ENCODE results near the gene CACNA2D4. TPM values are rescaled to one million over a fixed set of nuclear protein-coding genes. Genes with fewer than 3 reads are reported as not detected.
A peak's percentile ranks its signal among the peaks of the same experiment; 100 is the strongest.
"Not testable (repeated sequence)": the region's sequence is repeated elsewhere in the genome, so short reads cannot be mapped to it uniquely, and the experiment has no call there.

CACNA2D4 gene, protein sequence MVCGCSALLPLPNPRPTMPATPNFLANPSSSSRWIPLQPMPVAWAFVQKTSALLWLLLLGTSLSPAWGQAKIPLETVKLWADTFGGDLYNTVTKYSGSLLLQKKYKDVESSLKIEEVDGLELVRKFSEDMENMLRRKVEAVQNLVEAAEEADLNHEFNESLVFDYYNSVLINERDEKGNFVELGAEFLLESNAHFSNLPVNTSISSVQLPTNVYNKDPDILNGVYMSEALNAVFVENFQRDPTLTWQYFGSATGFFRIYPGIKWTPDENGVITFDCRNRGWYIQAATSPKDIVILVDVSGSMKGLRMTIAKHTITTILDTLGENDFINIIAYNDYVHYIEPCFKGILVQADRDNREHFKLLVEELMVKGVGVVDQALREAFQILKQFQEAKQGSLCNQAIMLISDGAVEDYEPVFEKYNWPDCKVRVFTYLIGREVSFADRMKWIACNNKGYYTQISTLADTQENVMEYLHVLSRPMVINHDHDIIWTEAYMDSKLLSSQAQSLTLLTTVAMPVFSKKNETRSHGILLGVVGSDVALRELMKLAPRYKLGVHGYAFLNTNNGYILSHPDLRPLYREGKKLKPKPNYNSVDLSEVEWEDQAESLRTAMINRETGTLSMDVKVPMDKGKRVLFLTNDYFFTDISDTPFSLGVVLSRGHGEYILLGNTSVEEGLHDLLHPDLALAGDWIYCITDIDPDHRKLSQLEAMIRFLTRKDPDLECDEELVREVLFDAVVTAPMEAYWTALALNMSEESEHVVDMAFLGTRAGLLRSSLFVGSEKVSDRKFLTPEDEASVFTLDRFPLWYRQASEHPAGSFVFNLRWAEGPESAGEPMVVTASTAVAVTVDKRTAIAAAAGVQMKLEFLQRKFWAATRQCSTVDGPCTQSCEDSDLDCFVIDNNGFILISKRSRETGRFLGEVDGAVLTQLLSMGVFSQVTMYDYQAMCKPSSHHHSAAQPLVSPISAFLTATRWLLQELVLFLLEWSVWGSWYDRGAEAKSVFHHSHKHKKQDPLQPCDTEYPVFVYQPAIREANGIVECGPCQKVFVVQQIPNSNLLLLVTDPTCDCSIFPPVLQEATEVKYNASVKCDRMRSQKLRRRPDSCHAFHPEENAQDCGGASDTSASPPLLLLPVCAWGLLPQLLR
- polyA plus RNA-seq (2012; ENCODE audit: insufficient read depth, insufficient read length) = 1.8 TPM

DNA sequence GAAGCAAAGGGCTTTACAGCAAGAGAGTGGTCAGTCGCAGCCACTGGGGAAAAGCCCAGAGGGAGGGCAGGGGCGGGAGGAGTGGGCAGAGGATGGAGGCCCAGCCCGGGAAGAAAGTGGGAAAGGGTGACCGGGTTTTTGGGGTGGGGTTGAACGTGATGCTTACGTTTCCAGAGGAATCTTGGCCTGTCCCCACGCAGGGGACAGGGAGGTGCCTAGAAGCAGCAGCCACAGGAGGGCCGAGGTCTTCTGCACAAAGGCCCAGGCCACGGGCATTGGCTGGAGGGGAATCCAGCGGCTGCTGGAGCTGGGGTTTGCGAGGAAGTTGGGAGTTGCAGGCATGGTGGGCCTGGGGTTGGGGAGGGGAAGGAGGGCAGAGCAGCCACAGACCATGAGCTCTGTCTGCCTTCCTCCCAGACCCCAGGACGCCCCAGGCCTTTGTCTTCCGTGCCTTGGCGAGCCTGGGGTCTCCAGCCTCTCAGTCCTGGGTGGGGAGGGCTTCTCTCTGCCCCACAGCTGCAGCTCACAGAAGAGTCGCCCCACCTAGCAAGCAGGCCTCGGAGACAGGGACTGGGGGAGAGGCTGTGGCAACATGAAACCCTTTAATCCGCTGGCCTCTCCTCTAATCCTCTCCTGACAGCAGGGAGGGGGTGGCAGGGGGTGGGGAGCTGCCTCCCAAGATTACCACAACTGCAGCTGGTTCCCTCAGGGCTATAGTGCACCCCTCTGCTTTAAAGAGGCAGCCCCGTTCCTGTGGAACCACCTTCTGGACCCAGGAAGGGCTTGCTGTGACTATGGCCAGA is at the start of gene CACNA2D4:
Gene CACNA2D4 (minus strand): TSS at position 572 of the 803 bp plus-strand sequence. CDS start 179 bp downstream, at position 393.
- H3K4me3 ChIP-seq (ENCODE audit: low read length) = no peak within 1 kb of the TSS
- no peak for DNase-seq (ENCODE audit: low read depth, low spot score)

DNA sequence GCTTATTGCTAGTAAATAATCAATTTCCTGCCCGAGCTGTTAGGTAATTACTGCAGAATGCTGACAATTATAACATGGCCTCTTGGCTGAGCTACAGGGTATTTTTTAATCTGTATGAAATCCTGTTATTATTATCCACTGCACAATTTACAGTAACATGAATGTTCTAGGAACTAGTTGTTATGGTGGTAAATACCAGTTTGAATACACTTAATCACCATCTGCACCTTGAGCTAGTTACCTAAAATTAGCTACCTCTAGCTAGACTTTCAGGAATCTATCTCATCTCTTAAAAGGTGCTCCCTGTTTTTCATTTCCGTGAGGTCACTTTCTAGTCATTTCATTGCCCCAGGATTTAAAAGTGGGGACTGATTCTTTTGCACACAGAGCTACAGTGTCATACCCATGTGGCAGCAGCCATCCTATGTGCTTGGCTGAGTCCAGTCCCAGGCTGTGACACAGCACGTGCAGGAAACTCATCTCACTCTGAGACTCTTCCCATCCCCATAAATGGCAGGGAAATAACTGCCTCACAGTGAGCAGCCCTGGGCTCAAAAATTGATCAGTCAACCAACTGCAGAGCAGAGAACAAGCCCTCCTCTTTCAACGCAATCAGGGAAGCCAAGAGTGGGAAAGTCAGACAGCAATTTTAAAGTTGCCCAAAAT is 48.2 kb upstream of the CACNA2D4 start:
- DNase-seq (ENCODE audit: low read depth, low spot score) = no peak
- H3K4me3 ChIP-seq (ENCODE audit: low read length) = no peak overlapping the region

DNA sequence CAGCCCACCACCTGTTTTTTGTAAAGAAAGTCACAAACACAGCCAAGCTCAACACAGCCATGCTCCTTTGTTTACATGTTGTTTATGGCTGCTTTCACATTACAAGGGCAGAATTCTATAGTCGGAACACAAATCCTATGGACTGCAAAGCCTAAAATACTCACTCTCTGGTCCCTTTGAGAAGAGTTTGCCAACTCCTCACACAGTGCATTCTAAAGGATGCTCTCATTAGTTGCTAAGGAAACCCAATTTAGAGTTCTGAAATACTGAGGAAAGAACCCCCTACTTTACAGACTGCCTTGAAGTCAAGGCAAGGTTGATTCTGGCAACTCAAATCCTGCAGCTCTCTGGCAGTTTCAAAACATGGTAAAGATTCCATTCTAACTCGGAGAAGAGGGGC is 47.5 kb upstream of the CACNA2D4 start:
- H3K4me3 ChIP-seq (ENCODE audit: low read length) = no peak overlapping the region
- DNase-seq (ENCODE audit: low read depth, low spot score) = no peak

DNA sequence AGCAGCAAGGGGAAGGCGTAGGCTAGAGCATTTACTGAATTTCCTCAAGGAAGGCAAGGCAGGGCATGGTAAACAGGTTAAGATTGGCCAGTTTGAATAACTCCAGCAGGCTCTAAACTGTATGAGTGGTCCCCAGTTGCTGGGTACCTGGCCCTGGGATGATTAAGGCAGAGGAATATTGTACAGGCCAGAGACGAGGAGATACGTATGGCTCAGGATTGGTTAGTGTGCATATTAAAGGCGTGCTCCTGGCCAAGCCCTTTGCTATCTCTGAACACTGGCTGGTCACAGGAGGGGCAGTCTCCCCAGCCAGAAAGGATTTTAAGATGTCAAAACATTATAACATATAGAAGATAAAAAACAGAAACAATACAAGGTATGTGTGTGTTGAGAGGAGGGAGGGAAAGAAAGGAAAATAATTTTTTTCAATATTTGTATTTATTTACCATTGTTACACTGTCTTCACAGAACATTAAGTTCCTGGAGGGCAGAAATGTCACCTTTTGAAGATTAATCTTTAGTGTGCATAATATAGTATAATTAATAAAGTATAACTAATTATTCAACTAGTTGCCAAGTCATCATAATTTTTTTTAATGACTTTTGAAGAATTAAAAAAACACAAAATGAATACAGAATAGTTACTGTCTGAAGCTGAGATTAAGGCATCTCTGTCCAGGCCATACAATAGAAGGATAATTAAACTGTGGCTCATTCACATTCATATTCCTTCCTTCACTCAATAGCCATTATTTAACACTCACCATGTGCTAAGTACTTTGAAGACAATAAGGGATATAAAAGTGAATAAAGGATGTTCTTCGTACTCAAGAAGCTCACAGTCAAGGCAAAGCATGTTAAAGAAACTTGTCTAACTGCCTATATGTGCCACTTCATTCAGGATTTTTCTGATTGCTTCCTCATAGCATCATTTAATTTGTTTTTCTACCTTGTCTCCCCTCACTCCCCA is 43.9 kb upstream of the CACNA2D4 start:
- H3K4me3 ChIP-seq (ENCODE audit: low read length) = no peak overlapping the region
- DNase-seq (ENCODE audit: low read depth, low spot score) = no peak

DNA sequence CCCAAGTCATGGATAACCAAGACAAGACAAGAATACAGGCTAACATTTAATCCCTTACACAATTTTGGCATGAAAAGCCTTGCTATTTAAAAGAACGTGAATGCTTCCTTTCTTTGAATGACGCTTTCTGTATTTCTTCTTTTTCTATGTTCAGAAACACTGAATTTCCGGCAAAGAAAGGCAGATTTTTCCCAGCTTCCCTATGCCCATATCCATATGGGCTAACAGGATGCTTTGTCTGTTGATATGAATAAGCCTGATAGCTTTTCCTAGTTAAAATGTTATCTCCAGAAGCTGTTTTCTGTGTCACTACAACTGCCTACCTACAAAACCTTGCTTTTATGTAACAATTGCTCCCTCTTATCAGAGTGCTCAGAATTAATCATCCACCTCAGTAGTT is 38.3 kb upstream of the CACNA2D4 start:
- no peak for DNase-seq (ENCODE audit: low read depth, low spot score)
- H3K4me3 ChIP-seq (ENCODE audit: low read length) = no peak overlapping the region

DNA sequence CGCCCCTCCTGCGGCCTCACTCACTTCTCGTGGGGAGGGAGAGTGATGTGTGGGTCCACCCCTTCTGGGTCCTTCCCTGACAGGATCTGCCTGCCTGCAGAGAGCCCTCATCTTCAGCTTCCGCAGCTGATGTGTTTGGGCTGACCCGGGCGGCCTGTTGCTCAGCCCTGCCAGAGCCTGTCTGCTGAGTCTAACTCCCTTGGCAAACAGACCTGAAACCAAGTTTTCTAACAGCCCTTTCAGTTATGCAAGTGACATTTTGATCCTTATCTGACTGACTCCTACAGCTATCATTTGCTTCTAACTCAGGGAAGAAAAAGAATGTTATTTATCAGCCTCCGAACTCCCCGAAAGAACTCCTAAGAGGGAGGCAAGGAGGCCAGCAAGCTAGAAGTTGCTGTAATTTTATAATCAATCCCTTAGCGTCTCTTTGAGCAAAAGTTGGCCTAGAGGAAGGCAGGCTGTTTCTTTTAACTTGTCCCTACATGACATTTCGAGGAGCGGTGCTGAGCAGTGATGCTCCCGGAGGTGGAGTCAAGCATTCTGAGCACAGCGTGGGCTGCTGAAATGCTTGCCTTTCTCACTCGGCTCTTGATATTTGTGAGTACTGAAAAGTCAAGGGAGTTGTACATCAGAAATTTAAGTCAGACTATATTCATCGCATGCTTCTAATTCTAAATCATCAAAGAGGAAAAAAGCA is 31.5 kb upstream of the CACNA2D4 start:
- H3K4me3 ChIP-seq (ENCODE audit: low read length) = no peak overlapping the region
- DNase-seq (ENCODE audit: low read depth, low spot score) = no peak

DNA sequence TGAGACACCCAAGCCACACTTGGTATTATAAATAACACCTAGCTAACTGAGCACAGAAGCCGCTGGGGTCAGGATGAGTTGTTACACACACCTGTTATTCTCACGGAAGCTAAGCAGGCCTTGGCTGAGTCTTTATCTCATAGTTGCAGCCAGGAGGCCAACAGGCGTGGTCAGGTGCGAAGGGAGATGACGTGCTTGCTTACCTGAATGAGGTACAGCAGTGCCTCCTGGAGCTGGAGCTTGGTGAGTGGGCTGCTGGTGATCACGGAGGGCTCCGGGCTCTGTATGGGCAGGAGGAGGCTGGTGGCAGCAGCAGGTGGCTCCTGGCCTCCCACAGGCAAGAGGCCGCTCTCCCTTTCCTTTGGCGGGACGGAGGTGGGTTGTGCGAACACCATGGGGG is 30.4 kb upstream of the CACNA2D4 start:
- H3K4me3 ChIP-seq (ENCODE audit: low read length) = no peak overlapping the region
- no peak for DNase-seq (ENCODE audit: low read depth, low spot score)

DNA sequence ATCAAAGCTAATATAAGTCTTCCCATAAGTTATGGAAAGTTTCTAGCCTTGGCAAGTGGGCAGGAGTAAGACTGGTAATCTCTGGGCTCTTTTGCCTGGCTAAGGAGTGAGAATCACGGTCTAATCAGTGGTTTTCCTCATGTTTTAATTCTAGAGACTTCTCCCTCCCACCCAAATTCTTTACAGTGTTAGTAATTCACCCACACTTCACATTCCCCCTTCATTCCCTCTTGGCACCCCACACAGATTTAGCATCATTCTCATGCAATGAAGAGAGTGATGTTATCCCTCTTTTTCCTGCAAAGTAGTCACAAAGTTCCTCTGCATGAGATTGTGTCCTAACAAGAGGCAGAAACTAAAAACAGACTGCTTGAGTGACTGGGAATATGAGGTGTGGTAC is 28.6 kb upstream of the CACNA2D4 start:
- H3K4me3 ChIP-seq (ENCODE audit: low read length) = no peak overlapping the region
- DNase-seq (ENCODE audit: low read depth, low spot score) = no peak

DNA sequence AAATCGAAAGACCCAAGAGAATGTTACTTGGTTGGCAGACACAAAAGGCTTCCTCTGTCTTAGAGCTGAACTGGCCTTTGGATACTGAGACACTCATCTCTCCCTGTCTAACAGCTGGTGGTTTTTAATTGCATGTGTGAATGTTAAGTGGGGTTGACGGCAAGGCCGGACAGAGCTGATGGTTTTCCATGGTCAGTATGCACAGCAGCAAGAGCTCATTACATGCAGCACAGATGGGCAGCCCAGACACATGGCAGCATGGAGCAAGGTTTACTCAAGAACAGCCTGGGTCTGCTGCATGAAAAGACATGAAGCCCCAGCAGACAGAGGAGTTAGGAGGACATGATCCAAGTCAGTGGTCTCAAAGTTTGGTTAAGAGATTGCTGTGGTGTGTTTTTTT is 27.8 kb upstream of the CACNA2D4 start:
- DNase-seq (ENCODE audit: low read depth, low spot score) = no peak
- H3K4me3 ChIP-seq (ENCODE audit: low read length) = no peak overlapping the region

DNA sequence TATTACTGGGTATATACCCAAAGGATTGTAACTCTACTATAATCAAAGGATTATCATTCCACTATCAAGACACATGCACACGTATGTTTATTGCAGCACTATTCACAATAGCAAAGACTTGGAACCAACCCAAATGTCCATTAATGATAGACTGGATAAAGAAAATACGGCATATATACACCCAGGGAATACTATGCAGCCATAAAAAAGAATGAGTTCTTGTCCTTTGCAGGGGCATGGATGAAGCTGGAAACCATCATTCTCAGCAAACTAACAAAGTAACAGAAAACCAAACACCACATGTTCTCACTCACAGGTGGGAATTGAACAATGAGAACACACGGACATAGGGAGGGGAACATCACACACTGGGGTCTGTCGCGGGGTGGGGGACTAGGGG is 27.1 kb upstream of the CACNA2D4 start:
- not testable (repeated sequence) for H3K4me3 ChIP-seq (ENCODE audit: low read length); DNase-seq (ENCODE audit: low read depth, low spot score)

DNA sequence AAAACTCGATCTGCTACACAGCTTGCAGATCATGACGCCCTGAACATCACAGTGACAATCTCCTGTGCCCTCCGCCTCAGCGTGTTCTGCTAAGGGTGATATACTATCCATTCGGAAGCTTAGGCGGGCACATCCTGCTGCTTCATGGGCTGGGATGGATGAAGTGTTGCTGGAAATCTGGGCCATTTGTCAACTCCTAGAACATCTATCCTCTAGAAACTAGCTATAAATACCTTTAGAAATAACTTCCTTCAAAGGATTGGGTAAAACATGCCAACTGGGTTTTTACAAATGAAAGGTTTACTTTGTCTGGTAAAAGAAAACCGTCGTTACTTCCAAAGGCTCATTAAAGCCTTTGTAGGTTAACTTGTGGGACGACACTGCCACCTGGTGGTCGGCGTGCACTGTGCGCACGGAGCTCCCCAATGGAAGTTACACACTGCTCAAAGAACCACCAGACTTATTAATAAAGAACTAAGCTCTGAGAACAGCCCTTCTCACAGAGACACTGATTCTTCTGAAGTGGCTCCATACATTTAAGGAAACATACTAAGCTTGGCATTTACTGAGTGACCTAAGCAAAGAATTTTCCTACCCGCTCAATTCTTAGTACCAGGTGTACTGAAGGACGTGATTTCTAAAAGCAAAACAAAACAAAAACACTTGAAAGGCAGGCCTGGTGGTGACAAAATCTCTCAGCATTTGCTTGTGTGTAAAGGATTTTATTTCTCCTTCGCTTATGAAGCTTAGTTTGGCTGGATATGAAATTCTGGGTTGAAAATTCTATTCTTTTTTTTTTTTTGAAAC is 21.6 kb upstream of the CACNA2D4 start:
- peak; percentile 76 for DNase-seq (ENCODE audit: low read depth, low spot score)
- no peak overlapping the region for H3K4me3 ChIP-seq (ENCODE audit: low read length)

DNA sequence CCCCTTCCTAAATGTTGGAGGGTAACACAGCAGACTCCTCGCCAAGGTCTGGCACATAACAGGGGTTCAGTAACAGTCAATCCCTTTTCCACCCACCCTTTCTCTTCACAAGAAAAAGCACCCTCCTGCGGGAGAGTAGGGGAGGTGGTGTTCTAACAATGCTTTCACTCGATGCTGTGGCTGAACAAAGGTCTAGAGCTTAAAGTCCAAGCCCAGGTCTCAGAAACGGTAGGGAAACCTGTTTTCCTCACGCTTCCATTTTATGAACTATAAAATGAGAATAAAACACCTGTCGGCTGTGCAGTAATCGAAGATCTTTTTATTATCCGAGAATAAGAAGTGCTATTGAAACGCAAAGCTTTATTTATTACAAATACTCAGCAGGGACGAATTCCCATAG is 20.9 kb upstream of the CACNA2D4 start:
- no peak for DNase-seq (ENCODE audit: low read depth, low spot score)
- H3K4me3 ChIP-seq (ENCODE audit: low read length) = no peak overlapping the region

DNA sequence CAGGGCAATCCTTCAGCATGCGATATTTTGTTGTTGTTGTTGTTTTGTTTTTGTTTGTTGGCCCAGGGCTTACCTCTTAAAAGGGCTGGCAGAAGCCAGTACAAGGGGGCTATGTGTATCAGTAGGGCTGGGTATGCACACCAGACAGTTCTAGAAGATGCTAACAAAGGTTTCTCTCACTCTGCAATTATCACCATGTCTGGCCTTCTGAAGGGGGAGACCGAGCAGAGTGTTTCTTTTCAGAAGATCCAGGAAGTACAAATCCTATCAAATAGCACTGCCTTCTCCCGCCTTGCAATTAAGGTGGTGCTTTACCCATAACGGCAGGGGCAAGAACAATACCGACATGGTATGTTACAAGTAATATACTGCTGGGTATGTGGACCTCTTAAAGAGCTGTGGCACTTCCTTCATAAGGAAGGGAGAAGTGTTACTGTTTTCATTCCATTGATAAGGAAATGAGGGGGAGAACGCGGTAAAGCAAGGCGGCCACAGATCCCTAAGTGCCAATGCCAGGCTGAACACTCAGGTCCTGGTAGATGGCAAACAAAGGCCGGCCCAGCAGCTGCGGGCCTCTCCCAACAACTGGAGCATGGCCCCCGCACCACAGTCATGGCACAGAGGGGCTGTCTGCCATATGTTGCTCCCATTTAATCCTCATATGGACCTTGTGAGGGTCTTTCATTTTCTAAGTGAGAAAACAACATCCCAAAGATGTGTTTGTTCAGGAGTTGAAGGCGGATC is 19.2 kb upstream of the CACNA2D4 start:
- no peak overlapping the region for H3K4me3 ChIP-seq (ENCODE audit: low read length)

DNA sequence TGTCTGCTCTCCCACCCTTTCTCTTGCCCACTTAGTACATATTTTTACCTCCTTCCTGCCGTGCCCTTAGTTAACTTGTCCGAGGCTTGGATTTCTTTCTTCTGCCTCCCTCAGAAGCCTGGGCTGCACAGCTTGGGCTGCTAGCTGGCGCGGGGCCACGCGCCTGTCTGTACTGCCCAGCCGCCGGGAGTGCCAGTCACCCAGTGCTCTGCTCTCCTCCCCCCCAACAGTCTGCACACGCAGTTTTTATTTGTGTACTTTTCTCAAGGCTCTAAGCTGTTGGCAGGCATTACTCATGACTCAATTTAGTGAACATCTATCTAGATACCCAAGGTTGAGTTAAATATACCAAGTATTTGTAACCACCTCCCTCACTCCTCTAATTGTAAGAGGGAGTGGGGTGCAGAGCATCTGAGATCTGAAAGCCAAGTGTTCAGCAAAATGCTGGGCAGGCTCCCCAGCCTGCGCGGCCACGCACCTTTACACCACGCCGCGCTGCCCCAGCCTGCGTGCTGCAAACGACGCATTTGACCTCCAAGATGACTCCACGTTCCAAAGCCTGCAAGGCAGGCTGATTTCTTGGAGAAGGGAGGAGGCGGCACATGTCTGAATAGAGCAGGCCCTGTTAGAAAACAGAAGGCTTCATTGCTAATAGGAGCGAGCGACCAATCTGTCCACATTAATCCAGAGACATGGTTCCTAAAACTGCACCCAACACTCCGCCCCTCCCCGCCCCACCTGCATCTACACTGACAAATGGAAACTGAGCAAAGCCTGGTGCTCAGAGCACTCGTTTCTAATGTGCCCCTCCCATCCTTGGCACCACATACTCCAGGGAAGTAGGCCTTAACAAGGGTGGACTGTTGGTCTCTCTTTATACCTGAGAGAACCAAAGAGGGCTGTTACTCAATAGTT is 18.2 kb upstream of the CACNA2D4 start:
- DNase-seq (ENCODE audit: low read depth, low spot score) = no peak
- H3K4me3 ChIP-seq (ENCODE audit: low read length) = no peak overlapping the region

More for the DNA sequence above, 19.2 kb upstream of the CACNA2D4 start:
- no peak for DNase-seq (ENCODE audit: low read depth, low spot score)
